Measurements from ENCODE around the gene APOD. TPM values are rescaled to one million over a fixed set of nuclear protein-coding genes. Genes with fewer than 3 reads are reported as not detected.

The APOD gene
- total RNA-seq, 1 donor from 2014 or later, result 0.25 TPM

- ATAC-seq (no peak), DNase-seq (ENCODE audit: low spot score) (no peak)
Observed at GRCh38 chr3:195557322-195557721, 26.4 kb downstream of the APOD start.

GRCh38 chr3:195556390-195556789 lies 27.4 kb downstream of the APOD start:
- DNase-seq (ENCODE audit: low spot score), result no peak
- ATAC-seq, result no peak

- ATAC-seq (no peak), DNase-seq (ENCODE audit: low spot score) (no peak)
Observed at GRCh38 chr3:195555110-195555509, 28.6 kb downstream of the APOD start.

- no peak for DNase-seq (ENCODE audit: low spot score)
Observed at GRCh38 chr3:195554458-195554857, 29.3 kb downstream of the APOD start.

GRCh38 chr3:195553268-195553667 lies 30.5 kb downstream of the APOD start:
- DNase-seq (ENCODE audit: low spot score) (no peak), ATAC-seq (no peak)

More at GRCh38 chr3:195554458-195554857, 29.3 kb downstream of the APOD start:
- no peak for ATAC-seq

GRCh38 chr3:195551381-195551978 lies 32.3 kb downstream of the APOD start:
- ATAC-seq (no peak), DNase-seq (ENCODE audit: low spot score) (no peak)

- ATAC-seq (no peak), DNase-seq (ENCODE audit: low spot score) (no peak)
Observed at GRCh38 chr3:195550723-195551122, 33.0 kb downstream of the APOD start.

GRCh38 chr3:195549931-195550519 lies 33.7 kb downstream of the APOD start:
- ATAC-seq (no peak), DNase-seq (ENCODE audit: low spot score) (no peak)

- ATAC-seq (no peak), DNase-seq (ENCODE audit: low spot score) (no peak)
Observed at GRCh38 chr3:195548987-195549386, 34.8 kb downstream of the APOD start.

- ATAC-seq (no peak), DNase-seq (ENCODE audit: low spot score) (no peak)
Observed at GRCh38 chr3:195548501-195548900, 35.2 kb downstream of the APOD start.

GRCh38 chr3:195548006-195548405 lies 35.7 kb downstream of the APOD start:
- ATAC-seq, result no peak
- no peak for DNase-seq (ENCODE audit: low spot score)

- no peak for DNase-seq (ENCODE audit: low spot score)
Observed at GRCh38 chr3:195546130-195546560, 37.6 kb downstream of the APOD start.

GRCh38 chr3:195544634-195545033 lies 39.1 kb downstream of the APOD start:
- no peak for ATAC-seq
- DNase-seq (ENCODE audit: low spot score), result no peak

More at GRCh38 chr3:195546130-195546560, 37.6 kb downstream of the APOD start:
- ATAC-seq, result no peak

GRCh38 chr3:195544230-195544536 lies 39.6 kb downstream of the APOD start:
- ATAC-seq, result no peak
- DNase-seq (ENCODE audit: low spot score), result no peak

- peak; percentile 51 for DNase-seq (ENCODE audit: low spot score)
Observed at GRCh38 chr3:195543500-195544229, 40.1 kb downstream of the APOD start.

GRCh38 chr3:195542698-195543499 lies 40.8 kb downstream of the APOD start, which contains the start of gene PPP1R2:
PPP1R2 (minus strand) TSS chr3:195543325; CDS start chr3:195543025, 300 bp downstream.
- ATAC-seq (peak; percentile 97), DNase-seq (ENCODE audit: low spot score) (peak; percentile 94)

More at GRCh38 chr3:195543500-195544229, 40.1 kb downstream of the APOD start:
- peak; percentile 1 for ATAC-seq

- no peak for DNase-seq (ENCODE audit: low spot score)
- peak; percentile 2 for ATAC-seq
Observed at GRCh38 chr3:195542316-195542697, 41.4 kb downstream of the APOD start.

- no peak for DNase-seq (ENCODE audit: low spot score)
- ATAC-seq, result no peak
Observed at GRCh38 chr3:195540511-195540910, 43.2 kb downstream of the APOD start.

GRCh38 chr3:195540027-195540426 lies 43.7 kb downstream of the APOD start:
- DNase-seq (ENCODE audit: low spot score), result no peak

GRCh38 chr3:195539479-195539878 lies 44.3 kb downstream of the APOD start:
- DNase-seq (ENCODE audit: low spot score) (no peak), ATAC-seq (no peak)

More at GRCh38 chr3:195540027-195540426, 43.7 kb downstream of the APOD start:
- no peak for ATAC-seq

- DNase-seq (ENCODE audit: low spot score) (no peak), ATAC-seq (no peak)
Observed at GRCh38 chr3:195537995-195538394, 45.7 kb downstream of the APOD start.

Data from left lobe of liver (tissue), 2 donors.